GM15510 (cell line): ENCODE measurements around the gene PAIP2.

ENCODE experiments used
- POLR2A ChIP-seq: IDR thresholded peaks from 3 replicates; pipeline ENCODE4 v1.6.1; 2011; ENCODE audit warnings: borderline replicate concordance; ENCODE audit not compliant: insufficient read length; ENCODE audit errors: extremely low read depth

The PAIP2 gene, protein sequence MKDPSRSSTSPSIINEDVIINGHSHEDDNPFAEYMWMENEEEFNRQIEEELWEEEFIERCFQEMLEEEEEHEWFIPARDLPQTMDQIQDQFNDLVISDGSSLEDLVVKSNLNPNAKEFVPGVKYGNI

DNA sequence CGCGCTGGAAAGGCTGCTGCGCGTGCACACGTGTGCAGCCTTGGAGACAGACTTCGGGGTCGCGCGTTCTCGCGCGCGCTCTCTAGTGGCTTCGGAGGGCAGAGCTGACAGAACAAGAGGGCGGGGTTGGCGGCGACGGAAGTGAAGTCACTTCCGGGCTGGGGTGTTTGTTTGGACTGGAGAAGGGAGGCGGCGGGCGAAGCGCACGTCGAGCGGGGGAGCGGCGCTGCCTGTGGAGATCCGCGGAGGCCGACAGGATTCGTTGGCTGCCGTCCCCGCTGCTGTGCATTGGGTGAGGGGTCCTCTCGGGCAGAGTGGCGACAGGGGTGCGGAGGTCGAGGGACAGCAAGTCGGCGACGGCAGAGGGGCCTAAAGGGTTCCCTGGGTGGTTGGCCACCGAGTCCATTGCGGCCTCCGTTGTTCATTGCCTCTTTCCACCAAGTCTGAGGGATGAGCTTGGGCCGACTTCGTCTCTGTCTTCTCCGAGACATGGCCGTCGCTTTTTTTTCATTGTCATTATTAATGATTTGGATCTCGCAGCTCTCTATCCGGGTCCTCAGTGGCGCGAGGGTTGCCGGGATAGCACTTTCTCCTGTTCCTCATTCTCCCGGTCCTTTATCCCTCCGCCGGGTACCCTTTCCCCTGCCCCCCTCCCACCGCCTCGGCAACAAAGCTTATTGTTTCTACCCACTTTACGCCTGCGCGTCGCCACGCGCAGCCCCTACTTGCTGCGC, at the start of gene PAIP2:
Gene PAIP2 (plus strand): TSS at position 166 of the 734 bp plus-strand sequence. CDS start 21,931 bp downstream, outside the sequence.
- peak; percentile 87 for TF ChIP-seq POLR2A

DNA sequence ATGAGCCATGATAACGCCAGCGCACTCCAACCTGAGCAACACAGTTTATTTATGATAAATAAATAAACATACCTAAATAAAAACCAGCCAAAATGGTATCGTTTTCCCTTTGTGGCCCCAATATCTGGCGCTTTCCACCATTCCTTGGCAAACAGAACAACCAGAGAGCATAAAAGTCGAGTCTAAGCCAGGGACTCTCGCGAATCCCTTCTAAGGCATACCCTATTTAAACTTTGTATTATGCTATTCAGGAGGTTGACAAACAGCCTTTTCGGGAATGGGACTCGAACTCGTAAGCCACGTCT, 48.5 kb upstream of the PAIP2 start:
- no peak for TF ChIP-seq POLR2A

GRCh38 chr5:139293507-139294373, 47.9 kb upstream of the PAIP2 start, which contains the start of gene MATR3:
Gene MATR3 (plus strand): TSS chr5:139293740. CDS start chr5:139307416, 13,676 bp downstream.
- peak; percentile 96 for TF ChIP-seq POLR2A

GRCh38 chr5:139294374-139295165, 47.1 kb upstream of the PAIP2 start:
- no peak for TF ChIP-seq POLR2A

GRCh38 chr5:139295346-139296057, 46.2 kb upstream of the PAIP2 start:
- no peak for TF ChIP-seq POLR2A

DNA sequence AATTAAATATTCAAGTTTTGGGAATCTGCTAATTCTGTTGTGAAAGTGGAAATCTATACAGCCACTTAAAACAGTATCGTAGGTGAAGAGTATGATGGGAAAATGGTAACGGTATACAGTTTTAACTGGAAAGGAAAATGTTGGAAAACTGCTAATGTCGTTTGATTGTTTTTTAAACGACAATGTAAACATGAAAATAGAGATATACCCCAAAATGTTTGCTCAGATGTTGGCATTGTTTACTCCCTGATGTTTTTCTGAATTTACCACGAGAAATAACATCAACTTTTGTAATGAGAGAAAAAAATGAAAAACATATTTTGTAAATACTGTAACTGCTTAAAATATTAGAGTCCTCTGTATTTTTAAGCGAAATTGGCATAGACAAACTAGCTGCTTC, 45.5 kb upstream of the PAIP2 start:
- TF ChIP-seq POLR2A, result no peak

DNA sequence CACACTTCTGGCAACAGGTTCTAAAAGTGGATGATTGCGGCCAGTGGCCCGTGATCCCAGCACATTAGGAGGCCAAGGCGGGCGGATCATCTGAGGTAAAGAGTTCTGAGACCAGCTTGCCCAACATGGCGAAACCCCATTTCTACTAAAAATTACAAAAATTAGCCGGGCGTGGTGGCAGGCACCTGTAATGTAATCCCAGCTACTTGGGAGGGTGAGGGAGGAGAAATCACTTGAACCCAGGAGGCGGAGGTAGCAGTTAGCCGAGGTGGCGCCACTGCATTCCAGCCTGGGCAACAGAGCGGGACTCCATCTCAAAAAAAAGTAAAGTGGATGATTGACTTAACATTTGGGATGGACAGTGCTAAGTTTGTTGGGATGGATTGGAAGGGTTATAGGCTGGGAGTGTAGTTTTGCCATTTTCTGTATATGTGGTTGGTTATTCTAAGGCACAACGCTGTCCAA, 44.8 kb upstream of the PAIP2 start:
- TF ChIP-seq POLR2A, result no peak

GRCh38 chr5:139297439-139298133, 44.1 kb upstream of the PAIP2 start:
- TF ChIP-seq POLR2A, result no peak

- no peak for TF ChIP-seq POLR2A
These were observed 43.4 kb upstream of the PAIP2 start for GRCh38 chr5:139298242-139298641.

DNA sequence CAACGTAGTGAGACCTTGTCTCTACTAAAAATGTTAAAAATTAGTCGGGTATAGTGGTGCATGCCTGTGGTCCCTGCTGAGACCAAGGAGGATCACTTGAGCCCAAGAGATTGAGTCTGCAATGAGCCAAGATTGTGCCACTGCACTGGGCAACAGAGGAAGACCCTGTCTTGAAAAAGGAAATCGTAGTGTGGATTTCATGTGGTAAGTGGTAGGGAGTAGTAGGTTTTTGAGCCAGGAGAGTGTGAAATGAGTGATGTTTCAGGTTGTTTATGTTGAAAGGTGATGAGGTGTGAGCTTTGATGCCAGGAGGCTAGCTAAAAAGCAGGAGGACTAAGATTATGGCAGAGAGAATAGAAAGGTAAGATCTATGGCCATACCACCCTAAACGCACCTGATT, 42.2 kb upstream of the PAIP2 start:
- no peak for TF ChIP-seq POLR2A

DNA sequence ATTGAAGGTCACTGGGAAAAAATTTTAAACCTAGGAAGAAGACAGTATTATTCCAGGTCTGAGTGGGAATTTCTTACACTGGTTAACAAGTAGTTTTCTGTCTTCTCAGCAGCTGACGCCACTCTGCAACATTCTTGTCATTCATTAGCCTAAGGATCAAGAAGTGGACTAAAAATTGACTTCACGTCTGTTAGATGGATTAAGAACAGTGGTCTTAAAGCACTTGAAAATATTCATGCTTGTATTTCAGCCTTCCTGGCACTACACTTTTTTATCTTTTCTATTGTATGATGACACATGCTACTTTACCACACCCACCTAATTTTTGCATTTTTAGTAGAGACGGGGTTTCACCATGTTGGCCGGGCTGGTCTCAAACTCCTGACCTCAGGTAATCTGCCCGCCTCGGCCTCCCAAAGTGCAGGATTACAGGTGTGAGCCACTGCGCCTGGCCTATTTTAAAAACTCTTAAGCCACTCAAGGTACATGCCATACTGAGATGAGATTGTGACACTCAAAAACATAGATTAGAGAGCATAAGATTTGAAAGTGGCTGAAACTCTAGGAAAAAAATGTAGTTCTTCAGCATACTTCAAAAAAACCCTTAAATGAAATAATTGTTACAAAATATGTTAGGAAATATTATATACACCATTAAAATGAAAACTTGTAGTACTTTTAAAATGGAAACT, 39.7 kb upstream of the PAIP2 start:
- TF ChIP-seq POLR2A, result no peak

DNA sequence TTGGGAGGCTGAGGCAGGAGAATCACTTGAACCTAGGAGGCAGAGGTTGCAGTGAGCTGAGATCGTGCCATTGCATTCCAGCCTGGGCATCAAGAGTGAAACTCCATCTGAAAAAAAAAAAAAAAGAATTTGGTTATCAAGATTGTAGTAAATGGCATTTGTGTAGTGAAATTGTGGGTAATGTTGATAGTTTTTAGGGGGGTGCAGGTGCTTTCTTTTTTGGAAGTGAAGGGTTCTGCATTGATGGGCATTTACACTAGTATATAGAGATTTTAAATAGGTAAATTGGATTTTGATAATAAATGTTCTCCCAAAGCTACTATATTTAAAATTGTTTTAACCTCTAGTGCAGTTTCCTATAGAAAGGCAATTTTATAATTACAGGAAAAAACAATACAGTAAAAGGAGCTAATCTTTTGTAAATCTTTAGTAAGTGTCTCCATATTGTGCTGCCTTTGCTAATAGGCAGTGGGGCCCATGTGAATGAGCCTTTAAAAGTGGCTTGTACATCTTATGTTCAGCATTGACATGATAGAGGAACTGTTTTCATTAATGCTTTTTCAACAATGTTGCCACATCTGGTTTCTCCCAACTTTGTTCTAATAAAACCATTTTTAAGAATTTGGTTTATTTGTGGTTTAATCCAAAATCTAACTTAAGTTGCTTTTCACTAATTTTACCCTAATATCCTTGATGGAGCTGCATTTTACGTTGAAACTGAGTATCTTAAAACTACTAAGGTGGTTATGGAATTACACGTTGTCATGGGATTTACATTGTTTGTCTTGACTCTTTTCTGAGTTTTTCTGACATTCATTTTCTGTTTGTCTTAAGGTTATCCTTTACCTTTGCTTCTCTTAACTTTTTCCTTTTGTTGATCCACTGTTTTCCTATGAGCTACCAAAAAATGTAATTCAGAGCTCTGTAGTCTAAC, 37.0 kb upstream of the PAIP2 start:
- no peak for TF ChIP-seq POLR2A
